CD14-positive monocyte (primary cell): Measurements from ENCODE around the gene CHAD. TPM values are rescaled to one million over a fixed set of nuclear protein-coding genes. Genes with fewer than 3 reads are reported as not detected.
A peak's percentile ranks its signal among the peaks of the same experiment; 100 is the strongest.

ENCODE experiments used
- DNase-seq, 3 donors: peaks; one replicate each; pipeline ENCODE4 v3.0.0-alpha.2; 2011 to 2022
- H2AFZ ChIP-seq: 2 replicates; pipeline ENCODE4 v1.6.0; 2012; ENCODE audit warnings: mild to moderate bottlenecking, low read depth, low read length, inconsistent platforms; ENCODE audit not compliant: insufficient read depth, poor library complexity, severe bottlenecking
- H3K27ac ChIP-seq, 2 donors: 1 replicate in 1 of 2; 2 replicates in 1 of 2; pipeline ENCODE4 v1.5.1; 2012 to 2013; ENCODE audit warnings: low read length in 2 of 2, control low read depth in 1 of 2, inconsistent platforms in 1 of 2, low read depth in 1 of 2, mild to moderate bottlenecking in 1 of 2
- H3K27me3 ChIP-seq, 2 donors: one replicate each; pipeline versions ENCODE4 v1.6.0 to v1.6.1; 2011 to 2013; ENCODE audit warnings: low read length in 2 of 2; ENCODE audit not compliant: control insufficient read depth in 2 of 2, insufficient read depth in 2 of 2
- H3K36me3 ChIP-seq, 2 donors: replicated peaks in 1 of 2; 1 replicate in 1 of 2; 2 replicates in 1 of 2; pipeline versions ENCODE4 v1.5.1 to v1.6.1; 2012 to 2013; ENCODE audit warnings: low read length in 2 of 2, control low read depth in 1 of 2, inconsistent platforms in 1 of 2, mild to moderate bottlenecking in 1 of 2; ENCODE audit not compliant: insufficient read depth in 2 of 2, control insufficient read depth in 1 of 2
- H3K4me1 ChIP-seq, 2 donors: 1 replicate in 1 of 2; 2 replicates in 1 of 2; pipeline versions ENCODE4 v1.5.1 to v1.6.1; 2012 to 2013; ENCODE audit warnings: low read length in 2 of 2, control low read depth in 1 of 2, inconsistent platforms in 1 of 2, mild to moderate bottlenecking in 1 of 2, moderate library complexity in 1 of 2; ENCODE audit not compliant: insufficient read depth in 2 of 2, control insufficient read depth in 1 of 2
- H3K4me2 ChIP-seq: replicated peaks from 2 replicates; pipeline ENCODE3; 2012; ENCODE audit warnings: low read length, moderate library complexity, mild to moderate bottlenecking; ENCODE audit not compliant: poor library complexity, severe bottlenecking; ENCODE audit errors: extremely low read depth
- H3K4me3 ChIP-seq, 3 experiments: fragments of 200-600 bp in 1 of 3; sonication (generic) in 1 of 3; replicated peaks in 1 of 3; 1 replicate in 2 of 3; 2 replicates in 1 of 3; pipeline ENCODE4 v1.5.1; 2011 to 2013; ENCODE audit warnings: low read length in 3 of 3, mild to moderate bottlenecking in 3 of 3, control low read depth in 2 of 3, low read depth in 2 of 3, inconsistent platforms in 1 of 3, moderate library complexity in 1 of 3
- H3K79me2 ChIP-seq: 2 replicates; pipeline ENCODE4 v1.6.0; 2012; ENCODE audit warnings: mild to moderate bottlenecking, control low read depth, inconsistent platforms, low read length, moderate library complexity; ENCODE audit not compliant: insufficient read depth
- H3K9ac ChIP-seq: 2 replicates; pipeline ENCODE4 v1.6.0; 2017; ENCODE audit warnings: low read length, mild to moderate bottlenecking; ENCODE audit not compliant: insufficient read depth, poor library complexity, severe bottlenecking
- H3K9me3 ChIP-seq, 2 donors: replicated peaks in 1 of 2; 1 replicate in 1 of 2; 2 replicates in 1 of 2; pipeline versions ENCODE4 v1.5.1 to v1.6.1; 2012 to 2013; ENCODE audit warnings: low read length in 2 of 2, control low read depth in 1 of 2; ENCODE audit not compliant: control insufficient read depth in 1 of 2, insufficient read depth in 1 of 2
- H4K20me1 ChIP-seq: 2 replicates; pipeline ENCODE4 v1.6.0; 2012; ENCODE audit warnings: mild to moderate bottlenecking, low read length, control low read depth, moderate library complexity; ENCODE audit not compliant: insufficient read depth
- H3K27ac Mint-ChIP-seq, 7 donors: one replicate each; pipeline ENCODE4 v1.8.0; 2020; ENCODE audit warnings: mild to moderate bottlenecking in 7 of 7, mixed read lengths in 7 of 7, moderate library complexity in 6 of 7, inconsistent platforms in 2 of 7
- H3K27me3 Mint-ChIP-seq, 3 donors: one replicate each; pipeline ENCODE4 v1.8.0; 2021 to 2022; ENCODE audit warnings: low read depth in 3 of 3, mild to moderate bottlenecking in 3 of 3, mixed read lengths in 3 of 3, moderate library complexity in 3 of 3, inconsistent platforms in 1 of 3
- H3K36me3 Mint-ChIP-seq, 2 donors: one replicate each; pipeline ENCODE4 v1.8.0; 2020; ENCODE audit warnings: mixed read lengths in 2 of 2, inconsistent platforms in 1 of 2, mild to moderate bottlenecking in 1 of 2
- H3K4me1 Mint-ChIP-seq: one replicate; pipeline ENCODE4 v1.8.0; 2020; ENCODE audit warnings: mild to moderate bottlenecking, mixed read lengths
- H3K4me3 Mint-ChIP-seq, 2 donors: one replicate each; pipeline ENCODE4 v1.8.0; 2020; ENCODE audit warnings: mild to moderate bottlenecking in 2 of 2, mixed read lengths in 2 of 2, moderate library complexity in 1 of 2
- H3K9me3 Mint-ChIP-seq, 7 donors: one replicate each; pipeline ENCODE4 v1.8.0; 2020 to 2022; ENCODE audit warnings: mixed read lengths in 7 of 7, mild to moderate bottlenecking in 6 of 7, moderate library complexity in 6 of 7, inconsistent platforms in 2 of 7
- CTCF ChIP-seq: fragments of 200-600 bp; IDR thresholded peaks from one replicate; pipeline ENCODE4 v1.8.0; 2022; ENCODE audit warnings: antibody characterized with exemption, mild to moderate bottlenecking
- WGBS: methylation state at CpG from one replicate; pipeline ENCODE4 v1.1.5; 2013; ENCODE audit warnings: missing lambda C conversion rate; ENCODE audit not compliant: insufficient coverage; 5-methylcytosine and 5-hydroxymethylcytosine counted together
- intact Hi-C, 2 donors: fragments of 100-400 bp; cut with micrococcal nuclease; formaldehyde crosslinking; loops; one replicate each; pipeline versions ENCODE4 v1.15.0 to v1.15.1; 2023
- polyA plus RNA-seq, 3 donors: library from polyadenylated mRNA; depleted of rRNA in 1 of 3; unstranded in 2 of 3; stranded (reverse) in 1 of 3; fragments of 300-500 nt in 2 of 3; fragments of >200 nt in 1 of 3; fragmentation: Illumina TruSeq in 2 of 3; gene quantifications; 1 replicate in 2 of 3; 2 replicates in 1 of 3; pipeline ENCODE4 v1.2.3, GENCODE V29; 2012 to 2021

The CHAD gene
- polyA plus RNA-seq, 3 donors = not detected

- Histone ChIP-seq H3K4me2 (no peak overlapping the region), H3K36me3 (no peaks in the 10 kb centered on the region), H3K27me3 (peaks cover 0 to 14% of the 10 kb centered on the region in 2 donors), H4K20me1 (peaks cover 9% of the 10 kb centered on the region), H3K79me2 (peaks cover 8% of the 10 kb centered on the region), H3K4me3 (no peak overlapping the region), H3K9ac (no peak overlapping the region), H2AFZ (no peak overlapping the region), H3K9me3 (no peaks in the 10 kb centered on the region), H3K27ac (no peak overlapping the region), H3K4me1 (peaks cover 20 to 25% of the 10 kb centered on the region in 2 donors)
- WGBS = 96% methylated on average over 4 of the region's 4 CpGs
- Mint-ChIP-seq H3K4me1 (peaks cover 18% of the 10 kb centered on the region), H3K27ac (peak overlapping the region in 1 of 7 donors; percentile 38), H3K36me3 (peaks cover 3 to 15% of the 10 kb centered on the region in 2 donors), H3K4me3 (peak overlapping the region in 1 of 2 donors; percentile 60), H3K27me3 (peaks cover 7 to 31% (median 27%) of the 10 kb centered on the region in 3 donors), H3K9me3 (peaks cover 0 to 6% (median 0%) of the 10 kb centered on the region in 7 donors)
- intact Hi-C loops = no loop called here
- no peak for DNase-seq
- no peak for TF ChIP-seq CTCF
Measured at GRCh38 chr17:50475362-50475761, 6.7 kb upstream of the CHAD start.

- no peaks in the 10 kb centered on the region for H3K9me3 ChIP-seq
- peak in 1 of 3 donors; percentile 1 for DNase-seq
- intact Hi-C loops = no loop called here
- no peak overlapping the region for H2AFZ ChIP-seq
- peaks cover under 1% of the 10 kb centered on the region for H4K20me1 ChIP-seq
- H3K79me2 ChIP-seq = no peaks in the 10 kb centered on the region
- Mint-ChIP-seq H3K9me3 (peaks cover 0 to 5% (median 0%) of the 10 kb centered on the region in 7 donors), H3K36me3 (peaks cover 3 to 15% of the 10 kb centered on the region in 2 donors), H3K27me3 (peaks cover 15 to 39% (median 34%) of the 10 kb centered on the region in 3 donors), H3K4me3 (no peak overlapping the region), H3K4me1 (peaks cover 10% of the 10 kb centered on the region), H3K27ac (no peak overlapping the region)
- H3K9ac ChIP-seq = no peak overlapping the region
- H3K27ac ChIP-seq = no peak overlapping the region
- H3K4me2 ChIP-seq = no peak overlapping the region
- whole genome bisulfite sequencing = 90% methylated on average over 5 of the region's 6 CpGs
- H3K4me1 ChIP-seq = peaks cover 12 to 16% of the 10 kb centered on the region in 2 donors
- H3K27me3 ChIP-seq = peaks cover 1 to 21% of the 10 kb centered on the region in 2 donors
- no peaks in the 10 kb centered on the region for H3K36me3 ChIP-seq
- no peak for TF ChIP-seq CTCF
- H3K4me3 ChIP-seq = no peak overlapping the region
Measured at GRCh38 chr17:50474523-50474922, 5.8 kb upstream of the CHAD start.
